ENCODE results near the gene MRNIP.

The MRNIP gene

GRCh38 chr5:179788193-179788854 lies 70.3 kb downstream of the MRNIP start:
- TF ChIP-seq Cebpa-rat (IDR thresholded peaks at IDR 0.05) = no peak
- Histone ChIP-seq H3K36me3 (0 out of 2 replicates have a peak, but pooled peaks cover 4% of the 10 kb centered on the region), H3K9ac (0 out of 2 replicates have a peak overlapping the region, but pooled peaks have one; percentile 6), H3K4me1 (peaks cover 62% of the 10 kb centered on the region), H3K27me3 (no peaks in the 10 kb centered on the region), H3K27ac (no peak overlapping the region), H4K20me1 (peaks cover 17% of the 10 kb centered on the region; the same call in 1 of the 2 replicates), H3K9me3 (0 out of 2 replicates have a peak, but pooled peaks cover 7% of the 10 kb centered on the region), H3K4me2 (peak overlapping the region; percentile 38), H3K4me3 (no peak overlapping the region)

Data from BLaER1 (cell line).